T-helper 2 cell (primary cell): ENCODE results near the gene IRGC.

Experiments
- DNase-seq, 5 experiments: peaks; one replicate each; pipeline versions ENCODE4 v3.0.0 to v3.0.0-alpha.2; 2012 to 2022

IRGC gene

GRCh38 chr19:43692385-43692784 is 23.5 kb upstream of the IRGC start:
- DNase-seq: no peak

- no peak for DNase-seq
These were observed 23.0 kb upstream of the IRGC start for GRCh38 chr19:43692877-43693276.

- DNase-seq: no peak
These were observed 21.3 kb upstream of the IRGC start for GRCh38 chr19:43694553-43694952.

DNA sequence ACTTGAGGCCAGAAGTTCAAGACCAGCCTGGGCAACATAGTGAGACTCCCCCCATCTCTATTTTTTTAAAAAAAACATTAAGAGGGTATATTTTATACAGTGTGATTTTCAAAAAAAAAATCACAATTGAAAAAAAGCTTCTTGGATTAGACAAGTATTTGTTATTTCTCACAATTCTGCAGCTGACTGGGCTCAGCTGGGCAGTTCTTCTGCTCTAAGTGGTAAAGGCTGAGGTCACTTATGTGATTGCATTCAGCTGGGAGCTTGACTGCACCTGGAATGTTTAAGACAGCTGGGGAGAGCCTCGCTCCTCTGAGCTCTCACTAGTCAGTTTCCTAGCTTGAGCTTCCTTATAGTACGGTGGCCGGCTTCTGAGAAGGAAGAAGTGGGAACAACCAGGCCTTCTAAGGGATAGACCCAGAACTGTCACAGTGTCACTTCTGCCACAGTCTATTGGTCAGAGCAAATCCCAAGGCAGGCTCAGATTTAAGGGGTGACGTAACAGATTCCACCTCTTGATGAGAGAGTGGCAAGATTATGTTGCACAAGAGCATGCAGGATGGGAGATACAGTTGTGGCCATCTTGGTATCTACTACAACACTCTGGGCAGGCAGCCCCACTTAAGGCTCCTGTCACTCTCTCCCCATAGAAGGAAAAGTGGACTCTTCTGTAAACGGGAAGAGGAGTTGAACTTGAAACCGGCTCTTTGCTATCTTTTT is 19.7 kb upstream of the IRGC start:
- DNase-seq: no peak

DNA sequence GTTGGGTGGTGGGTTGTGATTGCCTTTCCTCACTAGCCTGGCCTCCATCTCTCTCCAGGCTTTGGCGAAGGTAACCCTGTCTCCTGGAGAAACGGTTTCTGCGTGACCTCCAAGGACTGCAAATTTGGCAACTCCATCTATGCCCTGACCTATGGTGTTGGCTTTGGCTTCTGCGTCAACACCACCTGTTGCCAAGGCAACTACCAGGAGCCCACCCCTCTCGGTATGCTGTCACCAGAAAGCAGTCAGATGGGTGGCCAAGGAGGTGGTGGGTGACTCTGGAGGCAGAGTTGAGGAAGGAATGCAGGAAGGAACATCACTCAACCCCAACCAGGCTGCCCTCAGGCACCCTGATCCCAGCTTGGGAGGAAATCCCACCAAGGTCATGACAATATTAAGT is 18.6 kb upstream of the IRGC start:
- DNase-seq: no peak

DNA sequence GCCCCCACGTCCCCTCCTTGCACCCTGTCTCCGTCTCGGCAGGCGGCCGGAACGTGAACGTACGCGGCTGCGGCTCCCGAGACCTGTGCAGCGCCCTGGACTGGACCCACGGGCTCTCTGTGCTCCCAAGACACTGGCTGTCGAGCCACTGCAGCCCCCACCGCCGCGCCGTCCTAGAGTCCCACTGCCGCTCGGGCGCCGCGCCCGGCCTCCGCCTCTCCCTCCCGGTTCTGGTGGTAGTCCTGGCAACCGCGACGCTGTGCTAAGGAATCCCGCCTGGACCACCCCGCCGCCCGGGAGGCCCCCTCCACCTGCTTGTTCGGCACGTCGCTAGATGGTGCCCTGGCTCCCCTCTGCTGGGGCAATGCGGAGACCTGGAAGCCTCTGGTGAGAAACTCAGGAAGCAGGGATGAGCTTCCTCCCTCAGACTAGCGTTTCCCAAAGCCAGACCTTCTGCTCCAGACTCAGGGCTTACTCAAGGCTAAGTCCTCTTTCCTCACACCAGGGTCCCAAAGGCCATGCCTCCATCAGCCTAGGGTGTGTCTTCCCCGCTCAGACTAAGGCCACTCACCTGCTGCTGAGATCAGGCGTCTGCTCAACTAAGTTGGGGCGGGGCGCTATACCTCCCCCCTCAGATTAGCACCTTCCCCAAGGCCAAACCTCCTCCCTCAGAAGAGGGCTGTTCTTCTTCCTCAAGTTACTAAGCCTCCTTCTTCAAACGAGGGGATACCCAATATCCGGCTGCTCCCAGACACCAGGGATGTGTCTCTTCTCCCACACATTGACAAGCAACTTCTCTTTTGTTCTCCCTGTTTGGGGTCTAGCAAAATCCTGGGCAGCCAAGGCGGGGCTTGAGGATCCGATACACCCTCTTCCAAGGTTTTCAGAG is 16.1 kb upstream of the IRGC start:
- DNase-seq: no peak

GRCh38 chr19:43700395-43701000 is 15.4 kb upstream of the IRGC start:
- DNase-seq: no peak

- DNase-seq: no peak
These were observed 11.7 kb upstream of the IRGC start for GRCh38 chr19:43704002-43704705.

GRCh38 chr19:43705729-43706128 is 10.1 kb upstream of the IRGC start:
- DNase-seq: no peak

DNA sequence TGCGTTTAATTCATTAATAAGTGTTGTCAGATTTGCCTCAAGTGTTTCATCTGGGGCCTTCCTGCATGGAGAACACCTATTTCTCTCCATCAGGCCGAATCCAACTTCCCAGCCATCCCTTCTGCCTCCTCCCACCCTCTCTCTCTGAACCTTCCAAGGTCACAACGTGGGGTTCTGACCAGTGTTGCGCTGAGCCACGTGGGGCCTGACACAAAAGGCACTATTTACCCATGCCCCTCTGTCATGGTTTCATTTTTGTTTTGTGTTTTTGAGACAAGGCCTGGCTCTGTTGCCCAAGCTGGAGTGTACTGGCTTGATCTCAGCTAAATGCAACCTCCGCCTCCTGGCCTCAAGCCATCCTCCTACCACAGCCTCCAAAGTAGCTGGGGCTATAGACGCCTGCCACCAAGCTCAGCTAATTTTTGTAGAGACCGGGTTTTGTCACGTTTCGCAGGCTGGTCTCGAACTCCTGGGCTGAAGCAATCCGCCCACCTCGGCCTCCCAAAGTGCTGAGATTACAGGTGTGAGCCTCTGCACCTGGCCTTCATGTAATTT is 8.6 kb upstream of the IRGC start:
- DNase-seq: no peak

- no peak for DNase-seq
These were observed 7.2 kb upstream of the IRGC start for GRCh38 chr19:43708716-43709115.

GRCh38 chr19:43711751-43712355 is 4.0 kb upstream of the IRGC start:
- peak in 1 of 5 experiments; percentile 9 for DNase-seq

GRCh38 chr19:43713208-43713607 is 2.7 kb upstream of the IRGC start:
- DNase-seq: no peak

- DNase-seq: no peak
These were observed 2.9 kb downstream of the IRGC start for GRCh38 chr19:43718627-43719377.

DNA sequence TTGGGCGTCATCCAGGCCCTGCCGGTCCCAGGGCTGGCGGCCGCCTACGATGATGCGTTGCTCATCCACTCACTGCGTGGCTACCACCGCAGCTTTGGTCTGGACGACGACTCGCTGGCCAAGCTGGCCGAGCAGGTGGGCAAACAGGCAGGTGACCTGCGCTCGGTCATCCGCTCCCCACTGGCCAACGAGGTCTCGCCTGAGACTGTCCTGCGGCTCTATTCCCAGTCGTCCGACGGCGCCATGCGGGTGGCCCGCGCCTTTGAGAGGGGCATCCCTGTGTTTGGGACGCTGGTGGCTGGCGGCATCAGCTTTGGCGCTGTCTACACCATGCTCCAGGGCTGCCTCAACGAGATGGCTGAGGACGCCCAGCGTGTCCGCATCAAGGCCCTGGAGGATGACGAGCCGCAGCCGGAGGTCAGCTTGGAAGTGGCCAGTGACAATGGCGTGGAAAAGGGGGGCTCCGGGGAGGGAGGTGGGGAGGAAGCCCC is 3.5 kb downstream of the IRGC start:
- no peak for DNase-seq

- no peak for DNase-seq
These were observed 4.0 kb downstream of the IRGC start for GRCh38 chr19:43719918-43720317.

GRCh38 chr19:43720936-43721335 is 5.1 kb downstream of the IRGC start:
- DNase-seq: no peak

DNA sequence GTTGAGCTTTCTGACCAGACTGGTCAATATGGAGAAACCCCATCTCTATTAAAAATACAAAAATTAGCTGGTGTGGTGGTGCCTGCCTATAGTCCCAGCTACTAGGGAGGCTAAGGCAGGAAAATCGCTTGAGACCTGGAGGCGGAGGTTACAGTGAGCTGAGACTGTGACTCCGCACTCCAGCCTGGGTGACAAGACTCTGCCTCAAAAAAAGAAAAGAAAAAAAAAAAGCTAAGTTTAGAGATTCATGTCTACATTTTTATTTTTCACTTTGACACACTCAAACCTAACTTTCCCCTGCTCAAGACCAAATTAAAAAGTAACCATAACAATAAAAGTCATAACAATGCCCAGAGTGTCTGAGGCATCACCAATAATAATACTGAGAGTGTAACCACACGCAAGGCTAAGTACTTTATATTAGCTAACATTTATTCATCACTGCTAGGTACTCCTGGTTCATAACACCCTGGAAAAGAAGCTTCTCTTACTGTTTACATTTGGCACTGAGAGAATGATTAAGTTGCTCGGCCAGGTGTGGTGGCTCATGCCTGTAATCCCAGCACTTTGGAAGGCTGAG is 5.7 kb downstream of the IRGC start:
- no peak for DNase-seq

DNA sequence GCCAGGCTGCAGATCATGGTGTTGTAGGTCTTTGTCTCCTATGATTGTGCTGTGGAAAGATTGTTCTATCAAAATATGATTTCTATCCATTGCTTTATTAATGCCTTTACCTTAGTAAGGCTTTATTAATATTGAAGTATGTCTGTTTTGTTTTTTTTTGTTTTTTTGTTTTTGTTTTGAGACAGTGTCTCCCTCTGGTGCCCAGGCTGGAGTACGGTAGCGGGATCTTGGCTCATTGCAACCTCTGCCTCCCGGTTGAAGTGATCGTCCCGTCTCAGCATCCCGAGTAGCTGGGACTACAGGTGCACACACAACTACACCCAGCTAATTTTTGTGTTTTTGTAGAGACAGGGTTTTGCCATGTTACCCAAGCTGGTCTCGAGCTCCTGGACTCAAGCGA is 7.7 kb downstream of the IRGC start:
- no peak for DNase-seq

DNA sequence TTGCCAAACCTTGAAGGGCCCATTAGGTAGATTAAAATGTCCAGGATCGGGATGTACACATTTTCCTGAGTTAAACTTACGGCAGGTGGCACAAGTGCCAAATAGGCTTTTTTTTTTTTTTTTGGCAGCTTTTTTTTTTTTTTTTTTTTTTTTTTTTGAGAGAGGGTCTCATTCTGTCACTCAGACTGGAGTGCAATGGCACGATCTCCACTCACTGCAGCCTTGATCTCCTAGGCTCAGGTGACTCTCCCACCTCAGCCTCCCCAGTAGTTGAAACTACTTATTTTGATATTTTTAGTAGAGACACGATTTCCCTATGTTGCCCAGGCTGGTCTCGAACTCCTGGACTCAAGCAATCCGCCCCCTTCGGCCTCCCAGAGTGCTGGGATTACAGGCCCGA is 9.0 kb downstream of the IRGC start:
- no peak for DNase-seq

DNA sequence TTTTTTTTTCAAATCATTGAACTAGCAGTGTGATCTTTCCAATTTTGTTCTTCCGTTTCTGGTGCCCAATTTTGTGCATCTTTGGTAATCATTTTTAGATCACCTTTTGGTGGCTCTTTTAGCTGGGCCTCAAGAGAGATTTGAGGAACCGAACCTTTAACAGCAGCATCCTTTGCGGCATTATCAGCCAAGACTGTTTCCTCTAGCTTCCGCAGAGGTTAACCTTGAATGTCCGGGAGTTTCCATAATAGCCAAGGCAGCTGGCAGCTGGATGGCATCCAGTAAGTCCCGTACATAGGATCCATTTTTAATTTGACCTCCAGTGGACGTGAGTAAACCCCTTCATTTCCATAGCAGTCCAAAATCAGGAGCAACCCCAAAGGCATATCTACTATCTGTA is 9.6 kb downstream of the IRGC start:
- DNase-seq: no peak
